SIG-M5 treated with dmso at 0.1 percent for 504 hours (cell line): ENCODE data around the gene FOXQ1.

Source experiments
- DNase-seq: peaks from one replicate; lab custom pipeline; 2025; ENCODE audit not compliant: unreplicated experiment; lab: John Stamatoyannopoulos, UW

The FOXQ1 gene

GRCh38 chr6:1290086-1290485 is 21.8 kb upstream of the FOXQ1 start:
- no peak for DNase-seq

- no peak for DNase-seq
Measured at GRCh38 chr6:1290805-1291204, 21.1 kb upstream of the FOXQ1 start.

- DNase-seq, result no peak
Measured at GRCh38 chr6:1291381-1291780, 20.5 kb upstream of the FOXQ1 start.

- DNase-seq, result no peak
Measured at GRCh38 chr6:1295420-1295819, 16.5 kb upstream of the FOXQ1 start.

- DNase-seq, result no peak
Measured at GRCh38 chr6:1296079-1296478, 15.8 kb upstream of the FOXQ1 start.

GRCh38 chr6:1296542-1296941 is 15.4 kb upstream of the FOXQ1 start:
- DNase-seq, result no peak

GRCh38 chr6:1297746-1298145 is 14.2 kb upstream of the FOXQ1 start:
- no peak for DNase-seq

- no peak for DNase-seq
Measured at GRCh38 chr6:1298768-1299167, 13.1 kb upstream of the FOXQ1 start.

GRCh38 chr6:1306133-1306532 is 5.8 kb upstream of the FOXQ1 start:
- DNase-seq, result no peak

GRCh38 chr6:1309366-1309765 is 2.5 kb upstream of the FOXQ1 start:
- DNase-seq, result no peak

- DNase-seq, result no peak
Measured at GRCh38 chr6:1310628-1311399, 1.1 kb upstream of the FOXQ1 start.

- no peak for DNase-seq
Measured at GRCh38 chr6:1312203-1312472, 240 bp downstream of the FOXQ1 start.

GRCh38 chr6:1312473-1313367 is 822 bp downstream of the FOXQ1 start:
- DNase-seq, result peak; percentile 46

GRCh38 chr6:1313384-1313766 is 1.5 kb downstream of the FOXQ1 start:
- DNase-seq, result no peak

- no peak for DNase-seq
Measured at GRCh38 chr6:1313767-1314503, 2.0 kb downstream of the FOXQ1 start.

GRCh38 chr6:1314617-1315016 is 2.7 kb downstream of the FOXQ1 start:
- no peak for DNase-seq

- DNase-seq, result no peak
Measured at GRCh38 chr6:1315201-1315559, 3.3 kb downstream of the FOXQ1 start.

GRCh38 chr6:1315560-1316386 is 3.9 kb downstream of the FOXQ1 start:
- no peak for DNase-seq

GRCh38 chr6:1316489-1316971 is 4.6 kb downstream of the FOXQ1 start:
- DNase-seq, result no peak

GRCh38 chr6:1317302-1317815 is 5.5 kb downstream of the FOXQ1 start:
- DNase-seq, result no peak

- DNase-seq, result no peak
Measured at GRCh38 chr6:1318036-1318435, 6.1 kb downstream of the FOXQ1 start.
